HG03139 (cell line): ENCODE measurements around the gene SHTN1.

Experiments used
- ATAC-seq: cut with Tn5 transposase; IDR thresholded peaks from one replicate; pipeline ENCODE4 v1.9.1; 2021; ENCODE audit not compliant: unreplicated experiment

SHTN1 gene

DNA sequence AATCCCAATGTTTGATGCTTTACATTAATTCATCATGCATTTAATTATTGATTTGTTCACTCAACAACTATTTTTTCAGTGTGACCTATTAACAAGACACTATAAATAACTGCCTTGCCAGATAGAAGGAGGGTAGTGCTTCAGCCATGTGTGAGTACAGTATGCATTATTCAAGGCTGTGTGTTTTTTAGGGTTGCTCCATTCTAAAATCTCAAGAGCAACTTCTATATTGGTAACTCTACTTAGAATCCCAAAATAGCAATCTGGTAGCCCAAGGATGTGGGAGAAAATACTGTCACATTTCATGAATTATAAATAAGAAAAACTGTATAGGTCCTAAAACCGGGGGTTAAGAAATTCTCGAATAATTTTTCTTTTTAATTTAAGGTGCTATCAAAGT lies 85.8 kb downstream of the SHTN1 start:
- ATAC-seq = no peak

DNA sequence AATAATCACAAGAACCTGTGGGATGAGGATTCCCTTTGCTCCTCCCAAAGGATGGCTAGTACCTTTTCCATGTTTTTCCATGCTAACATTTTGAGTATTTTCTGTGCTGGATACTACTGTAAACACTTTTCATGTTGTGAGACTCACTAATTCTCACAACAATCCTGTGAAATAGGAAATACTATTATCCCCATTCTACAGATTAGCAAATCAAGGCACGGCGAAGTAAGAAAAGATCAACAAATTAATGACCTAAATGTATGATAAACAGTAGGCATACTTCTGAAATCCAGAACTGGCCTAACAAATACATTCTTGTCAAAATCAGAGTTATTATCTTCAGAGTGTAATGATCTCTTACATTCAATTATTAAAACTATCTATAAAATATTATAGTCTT lies 86.4 kb downstream of the SHTN1 start:
- no peak for ATAC-seq

DNA sequence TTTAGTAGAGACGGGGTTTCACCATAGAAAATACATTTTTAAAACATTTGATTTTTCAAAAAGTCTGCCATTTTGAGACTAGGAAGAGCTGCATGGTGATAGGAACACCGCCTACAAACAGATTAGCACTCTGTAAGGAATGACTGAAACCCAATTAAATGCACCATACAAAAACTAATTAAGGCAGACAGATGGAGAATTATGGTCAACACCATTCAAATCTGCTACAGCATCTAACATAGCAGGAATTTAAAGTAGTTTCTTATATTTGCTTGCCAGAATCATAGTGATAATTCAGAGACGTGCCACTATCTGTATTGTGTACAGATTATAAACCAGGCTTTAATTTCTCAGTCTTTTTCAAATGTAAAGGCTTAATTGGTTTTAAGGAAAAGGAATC lies 87.5 kb downstream of the SHTN1 start:
- no peak for ATAC-seq

DNA sequence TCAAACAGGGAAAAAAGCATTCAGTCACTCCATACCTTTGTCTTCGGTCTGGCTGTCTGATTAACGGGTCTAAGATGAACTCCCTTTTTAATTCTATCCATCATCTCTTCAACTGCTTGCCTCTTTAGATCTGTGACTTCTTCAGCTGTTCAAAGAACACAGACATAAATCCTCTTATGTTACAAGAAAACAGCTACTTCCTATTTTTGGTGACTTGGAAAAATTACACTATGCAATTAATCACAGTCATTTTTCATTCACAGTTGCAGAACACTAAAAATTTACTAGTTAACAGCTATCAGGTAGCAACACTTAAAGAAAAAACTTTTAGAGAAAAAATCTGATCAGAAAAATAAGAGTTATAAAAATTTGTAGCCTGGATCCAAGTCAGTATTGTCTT lies 89.6 kb downstream of the SHTN1 start:
- no peak for ATAC-seq

DNA sequence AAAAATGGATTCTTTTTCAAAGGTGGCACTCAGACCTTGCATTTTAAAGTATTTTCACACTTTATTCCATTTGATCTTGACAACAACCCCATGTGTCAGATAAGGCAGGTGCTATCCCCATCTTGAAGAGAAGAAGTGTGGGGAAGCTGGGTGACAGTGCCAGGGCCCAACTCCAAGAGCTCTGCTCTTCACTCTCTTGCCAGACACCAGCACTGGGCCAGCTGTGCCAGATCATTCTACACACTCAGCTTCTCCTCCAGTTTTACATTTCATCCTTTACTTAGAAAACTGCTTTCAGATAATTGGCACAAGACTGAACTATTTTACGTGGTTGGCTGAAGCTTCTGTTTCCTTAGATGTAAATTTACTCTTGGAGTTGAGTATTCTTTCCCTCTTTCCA lies 91.3 kb downstream of the SHTN1 start:
- ATAC-seq = no peak

DNA sequence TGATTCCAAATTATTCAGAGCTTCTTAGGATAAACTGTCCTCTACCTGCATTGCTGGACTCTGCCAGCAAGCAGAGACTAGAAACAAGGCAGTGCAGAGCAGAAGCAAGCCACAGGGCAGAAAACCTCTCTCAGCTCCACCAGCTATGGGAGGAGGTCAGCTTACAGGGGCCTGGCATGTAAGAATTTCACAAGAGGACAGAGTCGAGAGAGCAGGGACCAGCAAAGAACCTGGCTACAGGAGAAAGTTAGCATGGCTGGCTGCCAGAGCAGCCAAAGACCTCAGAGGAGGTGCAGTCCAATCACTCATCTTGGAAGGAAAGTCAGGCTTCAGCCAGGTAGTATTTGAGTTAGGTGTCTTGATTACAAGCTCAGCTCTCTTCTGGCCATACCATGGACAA lies 92.8 kb downstream of the SHTN1 start:
- no peak for ATAC-seq

DNA sequence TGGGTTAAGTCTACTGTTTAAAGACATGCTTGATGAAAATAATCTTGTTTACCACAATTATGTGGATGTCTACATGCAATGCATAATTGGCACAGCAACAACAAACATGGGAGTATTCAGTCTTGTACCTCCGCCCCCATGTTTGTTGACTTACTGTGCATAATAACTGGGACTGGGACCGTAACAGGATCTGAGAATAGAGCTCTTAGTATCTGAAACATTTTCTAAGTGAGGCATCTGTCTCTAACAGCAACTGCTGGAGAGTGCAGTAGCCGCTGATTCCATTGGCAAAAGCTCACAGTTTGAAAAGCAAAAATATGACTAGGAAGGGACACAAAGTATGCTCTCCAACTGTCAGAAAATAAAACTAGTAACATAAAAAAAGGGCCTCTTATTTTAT lies 94.1 kb downstream of the SHTN1 start:
- ATAC-seq = no peak

DNA sequence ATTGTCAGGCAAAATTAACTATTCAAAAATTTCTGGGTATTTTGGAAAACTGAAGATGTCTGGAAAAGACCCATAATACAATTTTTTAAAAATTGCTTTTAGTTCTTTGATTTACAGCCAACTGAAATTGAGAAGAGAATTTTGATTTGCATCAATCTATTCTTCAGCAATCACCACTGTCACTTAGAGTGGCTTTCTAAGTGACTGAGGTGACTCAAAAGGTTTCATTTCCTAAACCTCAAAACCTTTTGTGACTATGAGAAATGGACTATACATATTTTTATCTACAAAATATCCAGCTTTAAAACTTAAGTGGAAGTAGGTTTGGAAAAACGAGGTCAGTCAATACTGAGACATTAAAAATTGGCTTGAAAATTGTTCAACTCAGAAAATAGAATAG lies 95.7 kb downstream of the SHTN1 start:
- ATAC-seq = no peak

DNA sequence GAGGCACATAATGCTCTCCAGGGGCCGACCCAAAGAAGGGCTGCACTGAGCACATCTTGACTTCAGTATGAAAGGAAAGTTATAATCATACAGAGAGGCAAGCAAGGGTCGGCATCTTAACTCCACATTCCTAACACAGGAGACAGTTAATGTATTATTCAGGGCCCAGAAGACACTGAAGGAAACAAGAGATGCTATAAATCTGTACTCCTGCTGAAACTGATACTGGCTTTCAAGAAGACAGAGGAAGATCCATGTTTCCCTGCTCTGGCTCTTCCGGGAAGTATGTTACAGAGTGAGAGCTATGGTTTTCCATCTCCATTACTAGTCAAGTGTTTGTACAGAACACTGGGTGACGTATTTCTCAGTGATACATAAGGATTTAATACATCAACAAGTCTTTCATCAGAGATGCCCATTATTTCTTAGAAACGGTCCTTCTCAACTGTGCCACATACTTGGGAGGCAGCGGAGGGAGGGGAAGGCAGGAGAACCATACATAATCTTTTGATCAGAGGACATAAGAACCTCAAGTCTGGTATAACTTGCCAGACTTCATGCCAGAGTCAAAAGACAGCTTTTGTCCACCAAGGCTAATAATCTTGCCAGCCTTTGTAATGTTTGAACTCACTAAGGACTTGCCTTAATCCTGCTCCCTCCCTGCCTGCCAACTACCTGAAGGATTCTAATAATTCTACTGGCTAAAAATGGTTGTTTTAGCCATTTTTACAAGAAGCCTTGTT lies 97.6 kb downstream of the SHTN1 start:
- ATAC-seq = no peak

DNA sequence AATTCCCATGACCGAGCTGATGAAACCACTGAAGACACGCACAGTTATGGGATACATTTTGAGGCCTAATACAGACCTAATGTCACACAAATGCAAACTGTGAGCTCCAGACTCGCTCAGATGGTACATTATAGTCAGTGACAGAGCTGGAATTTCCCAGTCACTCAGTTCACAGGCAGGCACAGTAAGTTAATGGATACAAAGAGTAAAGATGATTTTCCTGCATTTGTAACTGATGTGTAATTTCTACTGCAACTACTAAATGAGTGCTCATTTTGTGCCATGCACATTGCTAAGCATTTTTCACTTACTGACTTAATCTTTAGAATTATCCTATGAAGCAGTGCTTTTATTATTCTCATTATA lies 99.2 kb downstream of the SHTN1 start:
- ATAC-seq = no peak

DNA sequence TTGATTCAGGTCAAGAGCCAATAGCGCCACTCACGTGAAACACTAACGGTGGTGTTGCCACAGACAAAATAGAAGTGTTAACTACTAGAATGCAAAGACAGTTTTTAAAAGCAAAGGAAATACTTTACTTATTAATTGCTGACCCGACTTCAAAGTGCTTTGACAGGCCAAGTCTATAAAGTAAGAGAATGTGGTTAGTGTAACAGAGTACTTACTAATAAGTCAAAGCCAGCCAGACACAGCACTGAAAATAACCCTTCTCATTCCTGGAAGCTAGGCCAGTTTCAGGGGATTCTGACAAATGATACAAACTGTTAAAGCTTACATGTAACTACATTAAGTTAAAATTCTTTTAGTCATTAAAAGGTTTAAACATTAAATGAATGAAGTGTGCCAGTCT lies 105.4 kb downstream of the SHTN1 start:
- no peak for ATAC-seq

DNA sequence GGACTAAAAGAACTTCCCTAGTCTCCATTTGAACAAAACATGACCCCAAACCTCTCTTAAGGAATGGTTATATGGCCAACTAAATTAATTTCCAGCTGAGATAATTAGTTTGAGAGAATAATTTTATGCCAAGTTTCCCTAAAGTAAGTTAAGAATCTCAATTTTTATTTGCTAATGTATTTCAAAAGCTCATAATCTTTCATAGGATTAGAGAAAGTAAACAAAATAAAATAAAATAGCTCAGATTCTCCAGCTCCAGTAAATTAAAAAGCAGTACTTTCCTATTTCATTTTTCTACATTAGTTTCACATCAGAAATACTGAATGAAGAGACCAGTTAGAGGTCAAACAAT lies 111.3 kb downstream of the SHTN1 start:
- ATAC-seq = no peak

DNA sequence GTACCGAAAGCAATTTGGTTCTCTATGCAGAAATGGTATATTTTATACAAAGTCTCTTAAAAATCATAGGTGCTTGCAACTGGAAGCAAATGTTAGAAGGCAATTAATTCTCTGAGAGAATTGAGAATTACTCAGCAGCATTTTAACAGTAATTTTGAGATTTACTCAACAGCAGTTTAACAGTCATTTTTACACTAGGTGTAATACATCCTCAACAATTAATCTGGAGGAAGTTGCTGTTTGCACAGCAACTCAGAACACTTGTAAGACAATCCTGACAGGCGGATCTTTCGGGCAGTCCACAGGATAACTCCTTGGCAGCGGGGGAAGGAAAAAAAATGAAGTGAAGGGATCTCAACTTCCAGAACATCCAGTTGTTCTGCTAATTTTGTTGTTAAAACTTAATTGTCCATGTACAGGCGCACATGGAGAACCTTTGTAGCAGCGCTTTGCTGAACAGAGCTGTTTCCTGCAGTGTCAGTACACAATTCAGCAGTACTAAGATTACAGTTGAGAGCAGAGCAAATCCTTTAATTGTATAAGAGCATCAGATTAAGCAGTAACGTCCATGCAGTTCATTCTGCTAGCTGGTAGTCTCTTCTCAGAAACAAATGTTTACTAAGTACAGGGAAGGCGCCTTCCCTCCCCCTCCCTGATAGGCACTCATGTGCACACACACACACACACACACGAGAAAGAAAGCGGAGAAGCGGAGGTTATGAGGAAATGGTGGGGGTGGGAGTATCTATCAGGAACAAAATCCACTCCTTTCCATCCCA lies 111.9 kb downstream of the SHTN1 start:
- no peak for ATAC-seq

DNA sequence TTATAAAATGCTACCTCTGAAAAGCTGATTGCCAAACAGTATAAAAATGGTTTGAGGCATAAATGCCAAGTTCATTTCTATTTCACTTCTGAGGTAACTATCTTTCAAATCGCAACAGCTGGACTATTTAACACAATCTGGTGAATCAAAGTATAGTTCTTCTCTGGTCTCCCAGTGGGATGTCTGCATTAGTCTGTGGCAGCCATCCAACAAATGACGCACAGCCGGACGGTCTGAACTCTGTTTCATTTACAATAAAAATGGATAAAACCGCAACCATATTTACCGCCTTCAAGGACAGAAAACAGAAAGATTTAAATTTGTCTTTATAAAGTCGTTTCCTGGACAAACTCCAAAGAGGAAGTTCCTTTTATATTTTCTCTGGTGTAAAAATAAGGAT lies 113.8 kb downstream of the SHTN1 start:
- no peak for ATAC-seq

DNA sequence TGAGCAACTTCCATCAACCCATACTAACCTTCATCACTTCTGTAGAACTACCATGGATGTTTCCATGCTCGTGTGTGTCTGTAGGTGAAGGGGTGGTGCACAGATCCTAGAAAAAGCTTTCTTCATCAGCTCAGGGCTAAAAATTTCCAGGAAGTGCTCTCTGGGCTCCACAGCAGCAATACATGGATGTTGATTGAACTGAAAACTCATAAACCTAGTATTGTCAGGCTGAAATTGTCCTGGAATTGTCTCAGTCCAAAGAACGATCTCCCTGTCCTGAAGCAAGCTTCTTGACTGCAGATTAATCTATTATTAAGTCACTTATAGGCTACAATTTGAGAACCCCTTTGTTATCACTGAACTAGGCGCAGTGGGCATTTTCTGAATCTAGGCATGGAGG lies 115.9 kb downstream of the SHTN1 start:
- no peak for ATAC-seq

DNA sequence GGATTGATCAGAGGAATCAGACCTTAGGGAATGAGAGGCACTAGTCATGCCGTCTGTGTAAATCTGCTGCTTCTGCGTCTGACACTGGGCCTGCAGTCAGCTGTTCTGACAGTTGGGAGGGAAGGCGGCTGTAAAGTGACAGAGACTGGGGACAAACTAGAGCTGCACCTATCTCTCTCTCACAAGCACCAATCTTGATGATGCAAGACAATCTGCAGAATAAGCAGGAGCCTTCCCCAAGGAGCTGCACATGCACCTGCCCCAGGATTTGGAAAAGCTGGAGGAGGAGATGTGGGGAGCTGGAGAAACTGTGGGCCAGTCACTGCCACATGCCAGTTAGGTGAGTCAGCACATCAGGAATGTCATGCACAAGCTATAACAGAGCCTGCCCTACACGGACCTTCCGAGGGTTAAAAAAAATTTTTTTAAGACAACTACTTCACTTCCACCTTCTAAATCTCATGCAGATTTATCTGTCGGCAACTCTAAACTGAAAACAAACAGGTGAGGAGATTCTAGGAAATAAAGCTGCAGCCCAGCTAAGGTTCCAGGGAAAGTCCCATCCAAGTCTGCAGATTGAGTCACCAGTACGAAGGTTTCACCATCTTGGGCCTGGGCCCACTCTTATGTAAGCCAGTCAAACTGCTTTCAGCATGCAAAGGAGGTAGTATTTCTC lies 116.5 kb downstream of the SHTN1 start:
- no peak for ATAC-seq

DNA sequence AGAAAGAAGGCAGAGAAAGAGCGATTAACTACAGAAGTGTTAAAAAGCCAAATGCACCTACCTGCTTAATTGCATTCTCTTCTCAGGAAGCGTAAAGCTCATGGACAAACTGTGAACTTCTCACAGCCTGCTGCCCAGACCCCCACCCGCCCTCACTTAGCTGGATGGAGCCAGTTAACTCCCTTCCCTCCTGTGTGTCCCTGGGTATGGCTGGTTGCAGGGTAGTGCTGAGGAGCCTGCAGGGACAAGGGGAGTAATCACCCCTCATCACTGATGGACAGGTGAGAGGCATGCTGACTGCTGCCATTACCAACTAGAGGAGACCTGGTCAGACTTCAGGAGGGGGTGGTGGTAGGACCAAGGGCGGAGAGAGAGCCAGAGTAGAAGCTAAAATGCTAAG lies 118.2 kb downstream of the SHTN1 start:
- no peak for ATAC-seq

DNA sequence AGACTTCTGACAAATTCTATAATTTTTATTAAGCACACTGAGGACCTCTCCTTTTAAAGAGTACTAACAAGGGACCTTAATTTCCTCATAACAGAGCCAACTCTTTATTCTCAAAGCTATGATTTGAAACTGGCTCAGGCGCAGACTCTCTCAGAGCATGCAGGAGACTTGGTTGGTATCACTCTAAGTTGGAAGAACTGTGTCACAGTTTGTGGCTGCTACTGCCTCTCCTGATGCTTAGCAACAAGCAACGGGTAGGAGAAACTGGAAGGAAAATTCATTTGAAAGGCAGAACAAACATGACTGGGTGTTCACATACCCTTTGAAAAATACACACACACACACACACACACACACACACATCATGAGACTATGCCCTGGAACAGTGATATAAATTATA lies 122.3 kb downstream of the SHTN1 start:
- no peak for ATAC-seq

DNA sequence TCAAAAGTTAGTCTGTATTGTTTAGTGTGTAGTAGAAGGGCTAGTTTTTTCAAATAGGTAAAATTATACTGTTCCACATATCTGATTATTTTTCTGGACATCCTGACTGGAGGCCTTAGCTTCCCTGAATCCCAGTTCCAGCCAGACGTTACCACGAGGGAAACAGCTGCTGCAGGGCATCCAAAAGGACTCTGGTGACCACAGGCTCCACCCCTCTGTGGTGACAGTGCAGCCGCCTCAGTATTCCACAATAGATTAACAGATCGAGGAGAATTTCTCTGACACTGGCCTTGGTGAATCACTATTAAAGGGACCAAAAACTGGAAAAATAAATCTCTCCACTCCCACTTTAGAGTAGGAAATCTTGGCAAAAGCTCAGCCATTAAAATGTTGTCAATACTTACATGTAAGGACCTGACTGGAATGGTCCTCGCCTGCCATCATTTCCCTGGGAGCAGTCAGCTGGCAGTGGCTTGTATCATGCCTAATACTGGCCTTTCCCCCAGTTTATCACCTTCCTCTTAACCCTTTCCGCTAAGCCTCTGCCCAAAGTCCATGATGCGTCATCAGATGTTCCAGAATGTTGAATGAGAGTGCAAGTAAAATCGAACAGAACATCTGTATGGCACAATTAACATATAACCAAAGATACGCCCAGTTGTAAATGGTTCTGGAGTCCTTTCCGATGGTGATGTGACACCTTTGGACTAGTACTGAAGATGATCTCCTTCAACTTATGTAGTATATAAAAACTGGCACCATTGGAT lies 124.1 kb downstream of the SHTN1 start:
- no peak for ATAC-seq

DNA sequence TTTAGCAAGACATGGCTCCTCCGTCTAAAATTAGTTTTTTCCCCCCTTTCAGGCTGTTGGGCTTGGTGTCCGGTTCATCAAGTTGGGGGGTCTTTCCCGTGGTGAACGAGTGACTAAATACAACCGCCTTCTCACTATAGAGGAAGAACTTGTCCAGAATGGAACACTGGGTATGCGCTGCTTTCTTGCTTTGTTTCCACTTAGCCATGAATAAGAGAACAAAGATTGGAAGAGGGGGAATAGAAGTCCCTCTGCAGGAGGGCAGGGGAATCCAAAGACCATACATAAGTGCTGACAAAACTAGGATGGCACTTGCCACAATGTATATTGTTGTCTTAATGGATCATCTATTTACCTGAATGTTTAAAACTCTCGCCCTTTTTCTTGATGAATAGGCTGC lies 125.2 kb downstream of the SHTN1 start:
- ATAC-seq = no peak

DNA sequence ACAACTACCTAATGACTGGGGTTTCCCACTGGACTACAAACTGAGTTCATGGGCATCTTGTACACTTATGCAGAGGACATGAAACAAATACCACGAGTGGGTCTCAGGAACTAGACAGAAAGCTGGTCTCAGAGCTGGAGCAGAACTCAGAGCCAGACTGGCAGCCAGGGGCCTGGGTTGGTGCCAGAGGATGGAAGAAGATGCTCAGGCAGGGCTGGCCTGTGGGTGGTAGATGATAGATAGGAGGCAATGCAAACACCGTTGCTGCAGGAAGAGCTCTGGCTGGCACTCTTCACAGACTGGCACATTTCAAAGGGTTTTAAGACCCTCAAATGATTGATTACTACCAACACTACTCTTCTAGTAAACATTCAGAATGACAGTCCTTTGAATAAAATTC lies 126.9 kb downstream of the SHTN1 start:
- no peak for ATAC-seq

DNA sequence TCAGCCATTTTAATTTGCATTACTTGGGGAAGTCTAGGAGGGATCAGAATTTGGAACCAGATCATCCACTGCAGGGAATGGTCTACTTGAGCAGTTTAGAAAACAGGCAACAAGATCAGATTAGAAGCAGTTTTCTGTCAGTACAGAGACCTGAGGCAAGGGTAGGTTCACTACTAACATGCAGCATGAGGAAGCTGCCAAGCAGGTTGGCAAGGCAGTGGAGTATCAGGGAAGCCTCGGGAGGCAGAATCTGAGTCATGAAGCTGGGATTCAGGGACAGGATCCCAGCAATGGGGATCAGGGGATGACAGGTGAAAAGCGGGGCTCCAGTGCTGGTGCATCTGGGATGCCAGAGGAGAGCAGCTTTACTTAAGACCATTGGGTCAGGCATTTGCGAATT lies 127.6 kb downstream of the SHTN1 start:
- no peak for ATAC-seq
